GM12875 (cell line): ENCODE measurements around the gene INO80C.

Experiments used
- H3K4me3 ChIP-seq: one replicate; pipeline ENCODE4 v1.5.1; 2011; ENCODE audit warnings: low read depth, low read length, control low read depth
- TF ChIP-seq, protein P1 (sequence below): IDR thresholded peaks from 2 replicates; pipeline ENCODE4 v1.5.1; 2011; ENCODE audit warnings: low read depth, mild to moderate bottlenecking, control low read depth, inconsistent platforms, low read length, moderate library complexity, borderline replicate concordance; ENCODE audit not compliant: insufficient read depth

Gene INO80C

DNA sequence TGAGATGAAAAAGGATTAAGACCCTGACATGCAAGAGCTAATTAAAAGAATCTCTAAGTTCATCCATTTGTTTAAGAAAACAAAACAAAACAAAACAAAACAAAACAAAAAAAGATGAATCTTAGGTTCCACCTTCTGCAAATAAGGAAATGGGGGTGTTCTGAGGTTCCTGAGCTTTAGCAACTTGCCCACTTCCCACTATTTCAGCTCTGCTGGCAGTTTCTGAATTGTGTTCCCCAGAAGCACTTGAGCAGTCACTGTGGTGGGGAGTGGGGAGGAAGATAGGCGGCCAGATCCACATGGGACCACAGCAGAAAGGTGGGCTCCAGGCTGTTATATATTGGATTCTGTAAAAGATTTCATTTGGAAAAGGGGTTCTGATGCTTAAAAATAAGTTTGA lies 20.3 kb downstream of the INO80C start:
- TF ChIP-seq, protein P1, sequence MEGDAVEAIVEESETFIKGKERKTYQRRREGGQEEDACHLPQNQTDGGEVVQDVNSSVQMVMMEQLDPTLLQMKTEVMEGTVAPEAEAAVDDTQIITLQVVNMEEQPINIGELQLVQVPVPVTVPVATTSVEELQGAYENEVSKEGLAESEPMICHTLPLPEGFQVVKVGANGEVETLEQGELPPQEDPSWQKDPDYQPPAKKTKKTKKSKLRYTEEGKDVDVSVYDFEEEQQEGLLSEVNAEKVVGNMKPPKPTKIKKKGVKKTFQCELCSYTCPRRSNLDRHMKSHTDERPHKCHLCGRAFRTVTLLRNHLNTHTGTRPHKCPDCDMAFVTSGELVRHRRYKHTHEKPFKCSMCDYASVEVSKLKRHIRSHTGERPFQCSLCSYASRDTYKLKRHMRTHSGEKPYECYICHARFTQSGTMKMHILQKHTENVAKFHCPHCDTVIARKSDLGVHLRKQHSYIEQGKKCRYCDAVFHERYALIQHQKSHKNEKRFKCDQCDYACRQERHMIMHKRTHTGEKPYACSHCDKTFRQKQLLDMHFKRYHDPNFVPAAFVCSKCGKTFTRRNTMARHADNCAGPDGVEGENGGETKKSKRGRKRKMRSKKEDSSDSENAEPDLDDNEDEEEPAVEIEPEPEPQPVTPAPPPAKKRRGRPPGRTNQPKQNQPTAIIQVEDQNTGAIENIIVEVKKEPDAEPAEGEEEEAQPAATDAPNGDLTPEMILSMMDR = no peak
- no peak overlapping the region for H3K4me3 ChIP-seq

DNA sequence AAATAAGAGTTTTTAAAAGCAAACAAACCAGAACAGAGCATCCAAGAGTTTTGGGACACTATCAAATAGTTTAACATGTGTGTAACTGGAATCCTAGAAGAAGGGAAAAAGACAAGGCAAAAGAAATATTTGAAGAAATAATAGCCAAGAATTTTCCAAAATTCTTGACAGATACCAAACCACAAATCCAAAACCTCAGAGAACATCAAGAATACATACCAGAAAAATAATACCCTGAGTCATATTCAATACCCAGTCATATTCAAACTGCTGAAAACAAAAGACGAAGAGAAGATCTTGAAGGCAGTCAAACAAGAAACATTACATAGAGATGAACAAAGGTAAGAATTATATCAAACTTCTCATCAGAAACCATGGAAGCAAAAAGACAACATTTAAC lies 22.9 kb downstream of the INO80C start:
- no peak overlapping the region for H3K4me3 ChIP-seq
- TF ChIP-seq, protein P1 = no peak

DNA sequence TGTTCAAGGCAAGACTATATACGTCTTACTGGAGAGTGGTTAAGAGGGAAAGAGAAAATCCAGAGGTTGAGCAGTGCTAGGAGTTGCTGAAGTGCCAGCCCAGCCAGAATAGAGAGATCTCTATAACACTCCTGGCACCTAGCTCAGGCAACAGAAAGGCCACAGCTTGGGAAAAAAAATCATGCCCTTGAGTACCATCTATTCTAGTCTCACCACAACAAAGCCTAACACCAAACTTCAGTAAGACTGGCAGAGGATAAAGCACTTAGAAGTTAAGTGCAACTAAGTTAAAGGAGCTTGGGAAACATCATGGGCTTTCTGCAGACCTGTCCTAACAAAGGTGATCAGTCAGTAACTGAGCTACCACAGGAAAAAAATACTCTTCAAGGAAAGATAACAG lies 24.2 kb downstream of the INO80C start:
- TF ChIP-seq, protein P1 = no peak

DNA sequence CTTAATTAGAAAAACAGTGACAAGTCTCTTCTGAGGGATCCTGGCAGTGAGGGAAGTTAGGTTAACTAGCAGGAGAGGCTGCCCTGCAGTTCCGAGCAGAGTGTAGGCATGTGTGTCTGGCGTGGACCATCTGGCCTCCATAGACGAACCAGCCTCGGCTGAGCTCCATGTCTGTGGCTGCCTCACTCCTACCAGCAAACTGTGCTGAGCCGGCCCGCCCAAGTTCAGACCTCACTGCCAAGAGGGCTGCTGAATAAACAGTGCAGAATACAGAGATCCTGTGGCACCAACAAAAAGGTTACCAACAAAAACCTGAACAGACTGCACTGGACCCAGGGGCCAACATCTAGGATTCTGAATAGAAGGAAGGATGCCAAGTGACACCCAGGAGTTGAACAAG lies 27.3 kb downstream of the INO80C start:
- TF ChIP-seq, protein P1 = no peak
- H3K4me3 ChIP-seq = no peak overlapping the region

More for the DNA sequence above, 24.2 kb downstream of the INO80C start:
- H3K4me3 ChIP-seq = no peak overlapping the region

DNA sequence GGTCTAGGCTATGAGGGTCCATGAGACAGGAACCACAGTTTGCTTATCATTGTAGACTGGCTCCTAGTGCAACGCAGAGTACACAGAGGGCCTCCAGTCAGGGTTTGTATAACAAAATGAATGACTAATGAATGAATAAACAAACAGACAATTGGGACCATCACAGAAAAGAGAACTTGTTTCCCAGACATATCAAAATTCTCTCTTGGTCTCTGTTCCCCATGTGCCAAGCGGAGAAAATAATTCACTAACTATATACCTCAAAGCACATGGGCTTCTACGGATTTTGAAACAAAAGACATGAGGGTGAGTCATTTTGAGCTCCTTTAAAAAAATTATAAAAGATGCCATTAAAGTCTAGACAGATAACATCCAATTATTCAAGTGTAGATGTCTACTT lies 28.0 kb downstream of the INO80C start:
- no peak overlapping the region for H3K4me3 ChIP-seq
- TF ChIP-seq, protein P1 = no peak

DNA sequence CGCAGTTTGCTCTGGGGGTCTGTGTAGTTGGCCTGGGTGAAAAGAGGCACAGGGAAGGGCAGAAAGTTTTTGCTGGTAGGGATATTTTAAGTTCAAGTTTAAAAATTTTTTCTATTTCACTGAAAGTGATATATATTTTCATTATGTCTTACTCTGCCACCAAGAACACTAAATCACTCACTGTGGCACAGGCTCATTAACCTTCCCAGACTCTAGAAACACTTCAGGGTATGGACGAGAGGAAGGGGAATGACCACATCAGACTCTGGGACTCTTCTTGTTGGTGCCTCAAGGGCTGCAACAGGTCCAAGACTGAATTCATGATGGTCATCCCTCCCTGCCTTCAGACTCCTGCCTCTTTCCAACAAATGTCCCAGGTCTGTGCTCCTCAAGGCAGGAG lies 29.0 kb downstream of the INO80C start:
- H3K4me3 ChIP-seq = no peak overlapping the region
- TF ChIP-seq, protein P1 = no peak

DNA sequence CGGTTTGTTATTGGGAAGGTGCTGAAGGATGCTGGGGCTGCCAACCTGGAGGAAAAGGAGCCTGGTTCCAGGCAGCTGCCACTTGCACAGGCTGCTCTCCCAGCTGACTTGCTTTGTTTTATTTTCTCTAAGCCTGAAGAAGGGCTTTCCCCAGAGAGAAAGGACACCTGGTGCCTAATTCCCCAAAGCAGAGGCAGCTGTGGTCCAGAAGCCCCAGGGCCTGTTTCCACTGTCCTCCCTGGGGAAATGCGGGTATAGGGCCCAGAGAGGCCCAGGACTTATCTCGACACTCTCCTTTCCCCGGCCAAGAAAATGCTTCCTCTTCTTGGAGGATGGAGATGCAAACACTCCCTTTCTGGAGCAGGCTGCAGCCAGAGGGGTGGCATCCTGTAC lies 30.1 kb downstream of the INO80C start:
- no peak overlapping the region for H3K4me3 ChIP-seq
- TF ChIP-seq, protein P1 = no peak
